Measurements from ENCODE around the gene AGMAT.

AGMAT gene

DNA sequence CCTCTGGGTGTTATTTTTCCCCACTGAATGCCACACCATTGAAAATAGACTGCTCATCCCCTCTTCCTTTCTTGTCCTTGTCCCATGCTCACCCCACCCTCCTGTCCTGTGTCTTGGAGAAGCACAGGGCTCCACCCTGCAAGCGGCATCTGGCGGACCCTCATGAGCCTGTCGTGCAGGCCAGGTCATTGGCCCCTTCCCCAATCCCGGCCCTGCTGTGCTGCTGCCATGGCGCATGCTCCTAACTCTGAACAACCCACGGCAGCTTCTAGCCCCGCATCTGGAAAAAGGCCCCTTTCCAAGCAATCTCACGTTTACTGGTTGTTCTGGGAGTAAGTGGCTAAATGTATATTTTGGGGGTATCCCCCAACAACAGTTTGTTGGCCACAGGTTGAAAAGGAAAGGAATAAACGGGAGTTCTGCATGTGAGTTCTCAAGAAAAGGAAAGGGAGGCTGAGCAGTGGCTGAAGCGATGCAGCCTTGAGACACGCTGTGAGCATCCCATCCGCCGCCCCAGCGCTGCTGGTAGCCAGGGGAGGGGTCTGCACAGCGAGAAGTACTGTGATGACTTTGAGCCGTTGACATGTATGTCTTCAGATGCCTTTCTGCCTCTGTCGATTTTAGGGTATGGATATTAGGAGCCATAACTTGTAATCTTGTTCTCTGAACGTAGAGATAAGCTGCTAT lies 16.3 kb downstream of the AGMAT start:
- no peak for DNase-seq (ENCODE audit: low read depth in 3 of 3)

DNA sequence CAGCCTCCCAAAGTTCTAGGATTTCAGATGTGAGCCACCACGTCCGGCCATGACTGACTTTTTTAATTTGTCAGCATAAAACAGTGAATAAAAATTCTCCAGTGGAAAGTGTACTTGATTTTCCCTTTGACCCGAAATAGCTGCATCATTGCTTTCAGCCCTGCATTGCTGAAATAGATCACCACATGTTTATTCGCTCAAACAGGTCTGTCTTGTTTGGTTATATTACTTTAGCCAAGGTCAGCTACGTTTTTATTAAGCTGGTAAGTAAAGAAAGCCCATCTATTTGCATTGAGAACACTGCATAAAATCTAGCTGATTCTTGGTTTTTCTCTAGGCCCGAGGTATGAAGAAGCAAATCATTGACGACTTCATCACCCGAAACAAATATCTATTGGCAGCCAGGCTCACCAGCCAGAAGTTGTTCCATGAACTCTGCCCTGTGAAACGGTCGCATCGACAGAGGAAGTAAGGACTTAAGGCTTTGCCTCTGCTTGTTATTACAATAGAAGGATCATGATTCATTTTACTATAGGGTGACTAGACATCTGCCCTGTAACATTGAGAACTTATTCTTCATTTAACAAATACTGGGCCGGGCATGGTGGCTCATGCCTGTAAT lies 25.6 kb downstream of the AGMAT start:
- DNase-seq (ENCODE audit: low read depth in 3 of 3) = no peak

DNA sequence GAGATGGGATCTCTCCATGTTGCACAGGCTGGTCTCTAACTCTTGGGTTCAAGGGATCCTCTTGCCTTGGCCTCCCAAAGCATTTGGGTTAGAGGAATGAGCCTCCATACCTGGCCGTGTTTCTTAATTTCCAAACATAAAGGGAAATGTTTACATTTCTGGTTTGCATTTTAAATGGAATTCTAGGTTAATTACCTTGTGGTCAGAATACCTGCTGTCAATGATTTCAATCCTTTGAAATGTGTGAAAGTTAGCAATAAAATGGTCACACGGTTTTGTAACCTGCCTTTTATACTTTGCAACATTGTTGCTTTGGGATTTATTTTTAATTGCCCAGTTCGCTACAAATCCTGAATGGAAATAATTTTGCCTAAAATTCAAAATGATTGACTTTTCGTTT lies 26.3 kb downstream of the AGMAT start:
- DNase-seq (ENCODE audit: low read depth in 3 of 3) = no peak

- DNase-seq (ENCODE audit: low read depth in 3 of 3) = no peak
Observed at GRCh38 chr1:15557594-15557993, 27.3 kb downstream of the AGMAT start.

GRCh38 chr1:15557008-15557407 lies 27.8 kb downstream of the AGMAT start:
- DNase-seq (ENCODE audit: low read depth in 3 of 3) = no peak

- DNase-seq (ENCODE audit: low read depth in 3 of 3) = no peak
Observed at GRCh38 chr1:15550573-15550972, 34.3 kb downstream of the AGMAT start.

DNA sequence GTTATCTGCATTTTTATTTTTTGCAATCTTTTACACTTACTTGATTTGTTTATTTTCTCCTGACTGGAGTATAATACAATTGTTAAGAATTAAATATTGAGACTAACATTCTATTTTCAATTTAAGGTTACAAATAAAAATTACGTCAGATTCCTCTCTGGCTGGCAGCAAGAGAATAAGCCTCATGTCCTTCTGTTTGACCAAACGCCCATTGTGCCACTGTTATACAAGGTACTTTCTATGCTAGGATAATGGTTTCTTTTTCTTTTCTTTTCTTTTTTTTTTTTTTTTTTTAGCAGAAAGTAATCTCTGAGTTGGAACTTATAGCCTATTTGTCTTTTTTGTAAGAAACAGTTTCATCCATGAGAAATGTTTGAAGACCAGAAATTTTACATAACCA lies 38.2 kb downstream of the AGMAT start:
- DNase-seq (ENCODE audit: low read depth in 3 of 3) = no peak

DNA sequence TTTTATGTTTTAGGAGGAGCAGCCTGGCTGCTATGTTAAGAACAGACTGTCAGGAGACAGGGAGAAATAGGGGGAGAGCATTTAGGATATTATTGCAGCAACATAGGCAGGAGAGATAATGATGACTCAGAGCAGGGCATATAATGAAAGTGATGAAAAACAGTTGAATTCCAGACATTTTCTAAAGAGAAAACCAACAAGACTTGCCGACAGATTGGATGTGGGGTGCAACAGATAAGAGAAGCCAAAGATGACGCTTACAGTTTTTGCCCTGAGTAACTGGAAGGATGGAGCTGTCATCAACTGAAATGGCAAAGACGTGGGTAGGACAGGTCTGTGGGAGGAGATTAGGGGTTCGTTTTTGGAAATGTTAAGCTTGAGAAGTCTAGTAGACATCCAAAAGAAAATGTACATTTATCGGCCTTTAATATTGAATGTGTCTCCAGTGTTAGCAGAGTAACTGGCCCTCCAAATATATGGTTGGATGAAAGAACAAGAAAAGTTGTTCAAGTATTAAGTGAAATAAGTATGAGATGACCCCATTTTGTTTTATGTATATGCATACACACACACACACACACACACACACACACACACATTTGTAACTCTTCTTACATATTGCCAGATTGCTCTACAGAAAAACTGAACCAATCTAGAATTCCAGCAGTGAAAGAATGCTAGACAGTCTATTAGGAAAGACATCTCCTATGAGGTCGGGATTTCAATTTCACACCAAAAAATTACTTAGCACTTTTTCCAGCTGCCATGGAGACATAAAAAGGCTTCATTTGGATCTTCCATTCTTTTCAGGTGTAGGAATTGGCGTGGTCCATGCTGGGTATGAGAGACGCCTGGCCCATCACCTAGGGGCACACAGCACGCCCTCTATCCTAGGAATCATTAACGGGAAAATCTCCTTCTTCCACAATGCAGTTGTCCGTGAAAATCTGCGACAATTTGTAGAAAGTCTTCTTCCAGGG lies 41.0 kb downstream of the AGMAT start:
- no peak for DNase-seq (ENCODE audit: low read depth in 3 of 3)

DNA sequence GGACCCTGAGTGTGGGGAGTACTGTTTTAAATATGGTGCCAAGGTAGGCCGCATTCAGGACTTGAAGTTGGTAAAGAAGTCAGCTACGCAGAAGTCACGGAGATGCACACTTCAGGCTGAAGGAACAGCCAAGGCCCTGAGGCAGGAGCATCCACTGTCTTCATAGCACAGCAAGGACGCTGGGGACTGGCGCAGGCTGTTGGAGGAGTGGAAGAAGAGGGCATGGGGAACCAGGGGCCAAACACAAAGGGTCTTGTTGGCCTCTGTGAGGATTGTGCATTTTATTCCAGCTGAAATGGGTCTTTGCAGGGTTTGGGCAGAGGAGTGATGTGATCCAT lies 41.6 kb downstream of the AGMAT start:
- DNase-seq (ENCODE audit: low read depth in 3 of 3) = no peak

DNA sequence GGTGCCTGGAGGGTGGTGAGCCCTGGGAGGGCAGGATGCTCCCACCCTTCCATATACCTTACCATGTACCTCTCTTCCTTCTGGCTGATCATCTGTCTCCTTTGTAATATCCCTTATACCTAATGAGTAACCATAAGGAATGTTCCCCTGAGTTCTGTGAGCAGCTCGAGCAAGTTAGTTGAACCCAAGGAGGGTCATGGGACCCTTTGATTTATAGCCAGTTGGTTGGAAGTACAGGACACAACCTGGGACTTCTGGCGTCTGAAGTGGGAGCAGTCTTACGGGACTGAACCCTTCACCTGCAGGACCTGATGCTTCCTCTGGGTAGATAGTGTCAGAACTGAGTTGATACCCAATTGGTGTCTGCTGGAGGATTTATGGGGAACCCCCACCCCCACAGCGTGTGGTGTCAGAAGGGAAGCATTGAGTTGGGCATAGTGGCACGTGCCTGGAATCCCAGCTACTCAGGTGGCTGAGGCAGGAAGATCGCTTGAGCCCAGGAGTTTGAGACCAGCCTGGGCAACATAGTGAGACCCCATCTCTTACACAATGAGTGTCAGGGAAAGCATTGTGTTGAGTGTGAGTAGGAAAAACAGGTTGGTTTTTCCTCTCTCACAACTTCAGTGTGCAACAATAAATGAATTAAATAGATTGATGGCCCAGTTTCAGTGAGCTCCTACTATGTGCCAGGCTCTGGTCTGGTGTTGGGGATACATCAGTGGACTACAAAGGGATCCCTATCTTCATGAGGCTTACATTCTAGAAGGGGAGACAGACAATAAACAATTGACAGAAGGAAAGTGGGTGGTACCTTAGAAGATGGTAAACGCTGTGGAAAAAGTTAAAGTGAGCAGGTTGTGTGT lies 42.2 kb downstream of the AGMAT start:
- DNase-seq (ENCODE audit: low read depth in 3 of 3) = no peak

DNA sequence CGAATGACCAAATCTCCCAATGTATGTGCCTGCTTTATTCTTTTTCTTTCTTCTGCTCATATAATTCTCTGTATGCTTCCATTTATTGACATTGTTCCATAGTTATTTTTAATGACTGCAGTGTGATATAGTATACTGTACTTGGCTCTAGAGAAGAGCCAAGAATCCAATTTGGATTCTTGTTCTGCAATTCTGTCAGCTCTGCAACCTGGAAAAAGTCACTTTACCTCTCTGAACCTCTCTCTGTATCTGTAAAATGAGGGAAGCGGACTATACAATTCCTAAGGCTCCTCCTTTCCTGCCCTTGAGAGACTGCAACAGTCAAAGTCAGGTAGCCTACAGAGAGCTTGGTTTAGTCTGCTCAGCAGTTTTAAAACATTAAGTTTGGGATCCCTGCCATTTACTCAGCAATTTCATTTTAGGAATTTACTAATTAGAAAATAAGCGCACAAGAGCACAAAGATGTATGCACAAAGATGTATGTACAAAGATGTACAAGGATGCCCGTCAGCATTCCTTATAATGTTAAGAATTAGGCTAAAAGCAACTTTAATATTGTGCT lies 43.5 kb downstream of the AGMAT start:
- no peak for DNase-seq (ENCODE audit: low read depth in 3 of 3)

- DNase-seq (ENCODE audit: low read depth in 3 of 3) = no peak
Observed at GRCh38 chr1:15540186-15540585, 44.7 kb downstream of the AGMAT start.

DNA sequence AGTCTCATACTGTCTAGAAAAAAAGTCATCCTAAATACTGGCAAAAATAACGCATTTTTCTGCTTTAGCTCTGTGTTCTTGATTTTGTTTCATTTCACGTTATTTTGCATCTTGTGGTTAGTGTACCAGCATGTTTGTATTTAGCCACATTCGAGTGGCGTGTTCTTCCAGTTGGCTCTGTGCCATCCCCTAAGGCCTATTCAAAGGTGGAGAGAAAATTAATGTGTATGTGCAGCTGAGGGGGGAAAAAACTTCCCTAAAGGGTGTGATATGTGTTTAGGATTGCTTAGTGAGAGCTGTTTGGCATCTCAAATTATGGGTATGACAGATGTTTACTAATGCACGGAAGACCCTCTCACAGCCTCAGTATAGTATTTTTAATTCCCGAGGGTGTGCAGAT lies 46.1 kb downstream of the AGMAT start:
- no peak for DNase-seq (ENCODE audit: low read depth in 3 of 3)

DNA sequence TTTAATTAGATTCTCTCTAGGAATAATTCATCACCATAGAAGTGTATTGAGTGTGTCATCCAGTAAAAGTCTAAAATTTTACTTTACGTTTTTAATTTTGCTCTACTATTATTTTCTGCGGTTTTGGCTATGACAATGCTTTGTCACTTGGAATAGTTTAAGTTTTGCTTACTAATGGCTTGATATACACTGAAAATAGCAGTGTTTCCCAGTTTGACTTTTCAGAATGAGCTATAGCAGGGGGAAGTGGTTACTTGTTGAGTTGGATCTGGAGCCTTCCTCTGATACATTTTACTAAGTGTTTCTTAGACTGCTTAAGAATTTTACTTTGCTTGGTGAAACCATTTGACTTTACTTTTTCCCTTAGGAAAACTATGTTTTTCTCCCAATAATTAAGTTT lies 53.2 kb downstream of the AGMAT start:
- no peak for DNase-seq (ENCODE audit: low read depth in 3 of 3)

- DNase-seq (ENCODE audit: low read depth in 3 of 3) = no peak
Observed at GRCh38 chr1:15531003-15531402, 53.8 kb downstream of the AGMAT start.

DNA sequence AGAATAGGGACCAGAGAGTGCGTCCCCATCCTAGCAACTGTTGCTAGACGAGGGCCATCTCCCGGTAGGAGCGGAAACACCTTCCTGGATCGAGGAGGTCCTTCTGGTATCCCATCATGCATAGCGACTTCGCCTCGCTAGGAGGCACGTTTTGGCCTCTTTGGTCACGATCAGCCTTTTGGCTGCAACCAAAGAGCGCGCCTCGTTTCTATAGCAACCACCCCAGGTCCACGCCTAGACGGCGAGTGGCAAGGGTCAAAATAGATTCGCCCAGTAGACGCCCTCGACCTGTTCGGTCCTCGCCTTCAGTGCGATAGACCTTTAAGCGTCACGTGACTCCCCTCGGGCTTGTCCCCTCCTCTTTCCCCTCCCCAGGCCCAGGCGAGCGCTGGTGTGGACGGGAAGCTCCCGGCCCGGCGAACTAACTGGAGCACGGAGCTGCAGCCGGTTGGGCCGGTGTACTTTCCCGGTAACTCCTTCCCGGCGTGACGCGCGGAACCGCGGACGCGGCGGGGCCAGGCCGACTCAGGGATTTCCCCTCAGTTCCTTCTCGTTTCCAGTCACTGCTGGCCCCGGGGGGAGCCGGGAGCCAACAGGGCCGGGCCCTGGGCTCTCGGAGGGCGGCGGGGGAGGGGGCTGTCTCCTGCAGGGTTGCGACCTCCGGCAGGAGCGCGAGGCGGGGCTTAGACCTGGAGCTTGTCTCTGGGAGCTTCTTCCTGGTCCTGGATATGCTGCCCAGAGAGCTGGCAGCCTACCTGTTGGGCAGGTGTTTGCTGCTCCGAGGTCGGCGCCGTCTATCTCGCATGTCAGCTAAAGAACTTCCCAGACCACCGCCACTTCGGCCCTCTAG lies 58.1 kb downstream of the AGMAT start, which contains the start of gene DNAJC16:
Gene DNAJC16, plus strand, starts transcription at position 359 of the 850 bp plus-strand sequence. CDS start 2,258 bp downstream, outside the sequence.
- DNase-seq (ENCODE audit: low read depth in 3 of 3) = peak; percentile 94 to 98 (median 97)

DNA sequence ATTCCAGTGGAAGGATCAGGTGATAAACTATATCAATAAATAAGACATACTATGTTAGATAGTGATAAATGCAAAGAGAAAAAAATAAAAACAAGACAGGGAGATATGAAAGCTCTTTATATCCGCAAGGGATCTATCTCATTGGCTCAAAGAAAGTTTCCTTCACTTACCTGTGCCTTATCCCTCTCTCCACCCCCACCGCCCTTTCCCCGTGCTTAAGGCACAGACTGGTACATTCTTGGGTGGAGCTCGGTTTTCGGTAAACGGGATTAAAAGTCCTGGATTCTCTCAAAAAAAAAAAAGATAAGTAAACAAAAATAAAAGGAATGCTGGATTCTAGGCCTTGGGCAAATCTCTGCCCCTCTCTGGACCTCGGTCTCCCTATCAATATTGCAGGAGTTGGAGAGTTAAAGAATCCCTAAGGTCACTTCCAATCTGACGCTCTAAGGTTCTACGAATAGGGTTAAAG lies 58.8 kb downstream of the AGMAT start:
- no peak for DNase-seq (ENCODE audit: low read depth in 3 of 3)

- DNase-seq (ENCODE audit: low read depth in 3 of 3) = no peak
Observed at GRCh38 chr1:15525050-15526020, 59.5 kb downstream of the AGMAT start.
